Heart left ventricle (tissue), 13 donors: ENCODE results near the gene GAL3ST2.

Experiments used
- CTCF ChIP-seq, 12 donors: fragments of 200-600 bp; sonication (generic) in 4 of 12; IDR thresholded peaks; one replicate each; pipeline versions ENCODE4 v1.5.0 to v1.8.0; 2018 to 2022; ENCODE audit warnings: antibody characterized with exemption in 12 of 12, mild to moderate bottlenecking in 5 of 12
- POLR2A ChIP-seq, 2 donors: fragments of 450-650 bp; IDR thresholded peaks; one replicate each; pipeline ENCODE4 v1.6.1; 2017; ENCODE audit warnings: antibody characterized with exemption in 2 of 2, mild to moderate bottlenecking in 2 of 2, moderate library complexity in 2 of 2
- donor health status: ischemic (EF 13 %, LVEDD 7.1; RV severe dilation, severe dysfunction).
- donor health status: DM: no; HTN: yes; CAD: no.
- donor health status: DM: no; HTN: no; CAD: no.
- donor health status: ischemic (EF 25% LVEDD 6.9; RV normal size, moderate dysfunction).
- donor health status: ischemic (EF 25% LVEDD 5.7; RV mildly dilated, moderate dysfunction).
- donor health status: ischemic (EF 35%, LVEDD 5.7; RV mildly dilated, moderate dysfunction).
- donor health status: nonischemic (EF 11% LVEDD 7.7; RV severe dilation, severe dysfunction).
- donor health status: DM: yes; HTN: yes; CAD: no.
- donor health status: PGD.
- donor health status: ischemic (EF 29% LVEDD 5.4; RV normal size, mild dysfunction).
- donor health status: nonischemic (EF 23%, LVEDD 6.1; RV moderate dilation, normal function).

DNA sequence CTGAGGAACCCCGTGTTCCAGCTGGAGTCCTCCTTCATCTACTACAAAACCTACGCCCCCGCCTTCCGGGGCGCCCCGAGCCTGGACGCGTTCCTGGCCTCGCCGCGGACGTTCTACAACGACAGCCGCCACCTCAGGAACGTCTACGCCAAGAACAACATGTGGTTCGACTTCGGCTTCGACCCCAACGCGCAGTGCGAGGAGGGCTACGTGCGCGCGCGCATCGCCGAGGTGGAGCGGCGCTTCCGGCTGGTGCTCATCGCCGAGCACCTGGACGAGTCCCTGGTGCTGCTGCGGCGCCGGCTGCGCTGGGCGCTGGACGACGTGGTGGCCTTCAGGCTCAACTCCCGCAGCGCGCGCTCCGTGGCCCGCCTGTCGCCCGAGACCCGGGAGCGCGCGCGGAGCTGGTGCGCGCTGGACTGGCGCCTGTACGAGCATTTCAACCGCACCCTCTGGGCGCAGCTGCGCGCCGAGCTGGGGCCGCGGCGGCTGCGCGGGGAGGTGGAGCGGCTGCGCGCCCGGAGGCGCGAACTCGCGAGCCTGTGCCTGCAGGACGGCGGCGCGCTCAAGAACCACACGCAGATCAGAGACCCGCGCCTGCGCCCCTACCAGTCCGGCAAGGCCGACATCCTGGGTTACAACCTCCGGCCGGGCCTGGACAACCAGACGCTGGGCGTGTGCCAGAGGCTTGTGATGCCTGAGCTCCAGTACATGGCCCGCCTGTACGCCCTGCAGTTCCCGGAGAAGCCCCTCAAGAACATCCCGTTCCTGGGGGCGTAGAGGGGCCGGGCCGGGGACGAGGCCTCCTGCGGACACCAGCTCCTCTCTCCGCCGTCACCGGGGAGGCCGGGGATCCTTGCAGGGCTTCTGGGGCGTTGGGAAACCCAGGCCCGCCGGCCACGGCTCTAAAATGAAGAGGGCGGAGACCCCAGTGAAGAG lies 27.0 kb downstream of the GAL3ST2 start:
- no peak for TF ChIP-seq CTCF (IDR thresholded peaks at IDR 0.05)
- TF ChIP-seq POLR2A (IDR thresholded peaks at IDR 0.05) = no peak
